ENCODE measurements around the gene CSNK1G2. TPM values are rescaled to one million over a fixed set of nuclear protein-coding genes. Genes with fewer than 3 reads are reported as not detected.

The CSNK1G2 gene
- total RNA-seq, 4 donors from 2014 or later: 47.2 to 67.6 (median 60.8) TPM

GRCh38 chr19:1979642-1980041 is 38.7 kb downstream of the CSNK1G2 start:
- H3K9me3 ChIP-seq: no peaks in the 10 kb centered on the region
- DNase-seq: no peak
- TF ChIP-seq POLR2A (IDR thresholded peaks at IDR 0.05) (no peak), CTCF (IDR thresholded peaks at IDR 0.05) (no peak)
- WGBS, 2 donors: 94 to 95% methylated on average over 3 to 16 of the region's 28 CpGs
- H3K27me3 ChIP-seq: no peaks in the 10 kb centered on the region
- no peak overlapping the region for H3K27ac ChIP-seq
- H3K36me3 ChIP-seq: peaks cover 32 to 40% of the 10 kb centered on the region in 2 donors
- intact Hi-C loops (cut with DNase I): no loop called here
- no peaks in the 10 kb centered on the region for H3K4me1 ChIP-seq
- H3K4me3 ChIP-seq (replicated peaks in 1 of 3): no peak overlapping the region

GRCh38 chr19:1980091-1980808 is 39.3 kb downstream of the CSNK1G2 start:
- Histone ChIP-seq H3K27ac (no peak overlapping the region), H3K9me3 (no peaks in the 10 kb centered on the region), H3K4me3 (replicated peaks in 1 of 3) (no peak overlapping the region), H3K27me3 (no peaks in the 10 kb centered on the region), H3K4me1 (no peaks in the 10 kb centered on the region), H3K36me3 (peaks cover 32 to 43% of the 10 kb centered on the region in 2 donors)
- no peak for DNase-seq
- TF ChIP-seq CTCF (IDR thresholded peaks at IDR 0.05): no peak
- no peak for TF ChIP-seq POLR2A (IDR thresholded peaks at IDR 0.05)
- WGBS, 2 donors: 87 to 95% methylated on average over 15 to 33 of the region's 35 CpGs
- intact Hi-C loops (cut with DNase I): no loop called here

- intact Hi-C loops (cut with DNase I): no loop called here
- DNase-seq: no peak
- WGBS, 2 donors: 96% methylated on average over 22 to 29 of the region's 31 CpGs
- Histone ChIP-seq H3K9me3 (no peaks in the 10 kb centered on the region), H3K27me3 (no peaks in the 10 kb centered on the region), H3K4me3 (replicated peaks in 1 of 3) (no peak overlapping the region), H3K4me1 (no peaks in the 10 kb centered on the region), H3K27ac (no peak overlapping the region), H3K36me3 (peaks cover 33 to 47% of the 10 kb centered on the region in 2 donors)
- no peak for TF ChIP-seq POLR2A (IDR thresholded peaks at IDR 0.05)
- no peak for TF ChIP-seq CTCF (IDR thresholded peaks at IDR 0.05)
These were observed 39.8 kb downstream of the CSNK1G2 start for GRCh38 chr19:1980809-1981181.

- DNase-seq: no peak
- H3K27ac ChIP-seq: no peak overlapping the region
- WGBS, 2 donors: 92 to 93% methylated on average over 20 of the region's 20 CpGs
- H3K4me3 ChIP-seq (replicated peaks in 1 of 3): no peak overlapping the region
- H3K4me1 ChIP-seq: no peaks in the 10 kb centered on the region
- H3K36me3 ChIP-seq: peaks cover 37 to 50% of the 10 kb centered on the region in 2 donors
- H3K27me3 ChIP-seq: no peaks in the 10 kb centered on the region
- intact Hi-C loops (cut with DNase I): no loop called here
- H3K9me3 ChIP-seq: no peaks in the 10 kb centered on the region
- TF ChIP-seq POLR2A (IDR thresholded peaks at IDR 0.05) (no peak), CTCF (IDR thresholded peaks at IDR 0.05) (no peak)
These were observed 40.3 kb downstream of the CSNK1G2 start for GRCh38 chr19:1981253-1981652.

GRCh38 chr19:1984357-1984756 is 43.4 kb downstream of the CSNK1G2 start:
- Histone ChIP-seq H3K4me1 (no peaks in the 10 kb centered on the region), H3K27ac (no peak overlapping the region), H3K27me3 (no peaks in the 10 kb centered on the region), H3K4me3 (replicated peaks in 1 of 3) (no peak overlapping the region), H3K36me3 (peaks cover 54 to 67% of the 10 kb centered on the region in 2 donors), H3K9me3 (no peaks in the 10 kb centered on the region)
- TF ChIP-seq CTCF (IDR thresholded peaks at IDR 0.05): no peak
- no peak for DNase-seq
- intact Hi-C loops (cut with DNase I): no loop called here
- WGBS, 2 donors: 97 to 98% methylated on average over 10 of the region's 10 CpGs

All from thyroid gland (tissue), 4 donors.